HepG2 (cell line): ENCODE results near the gene SEC14L6. TPM values are rescaled to one million over a fixed set of nuclear protein-coding genes. Genes with fewer than 3 reads are reported as not detected.

Experiments used
- ATAC-seq: fragments of 200-7000 bp; cut with Tn5 transposase; 3 replicates; pipeline ENCODE4 v1.9.1; 2020; ENCODE audit warnings: mild to moderate bottlenecking, moderate library complexity
- BruUV-seq: library from RNA; stranded (reverse); fragments of 400-500 nt; replicated peaks from 2 replicates; lab custom pipeline; 2021; lab: Mats Ljungman, UMichigan
- CTCF ChIA-PET: fragments of 300-600 bp; formaldehyde crosslinking; extraction: SDS; loops from one replicate; lab custom pipeline; 2021; ENCODE audit warnings: low total read pairs, inconsistent platforms, low intra/inter-chr PET ratio; lab: Yijun Ruan, JAX
- POLR2A ChIA-PET: fragments of 350-600 bp; sonication (Branson Sonifier 250); formaldehyde crosslinking; loops from one replicate; lab custom pipeline; 2020; ENCODE audit warnings: antibody characterized with exemption, inconsistent platforms; lab: Yijun Ruan, JAX
- DNase-seq: peaks from one replicate; pipeline ENCODE4 v3.0.0-alpha.2; 2015; ENCODE audit warnings: low spot score
- FAIRE-seq: peaks from 3 replicates; lab custom pipeline; 2011; peaks lifted over from hg19 to GRCh38; lab: Jason Lieb, UNC
- H2AFZ ChIP-seq: one replicate; pipeline ENCODE4 v1.6.1; 2011; ENCODE audit warnings: low read length, inconsistent platforms
- H3K27ac ChIP-seq: fragments of 300-600 bp; 3 replicates; pipeline ENCODE4 v1.8.0; 2011; ENCODE audit warnings: mixed run types, mild to moderate bottlenecking, mixed read lengths, low read length, inconsistent platforms; ENCODE audit not compliant: insufficient read depth; ENCODE audit errors: extremely low read length
- H3K27me3 ChIP-seq, 2 experiments: fragments of 200-600 bp in 1 of 2; 2 replicates in 1 of 2; 3 replicates in 1 of 2; pipeline versions ENCODE4 v1.6.0 to v1.8.0; 2011; ENCODE audit warnings: low read length in 2 of 2, mild to moderate bottlenecking in 2 of 2, moderate library complexity in 2 of 2, inconsistent platforms in 1 of 2; ENCODE audit not compliant: insufficient read depth in 2 of 2, control insufficient read depth in 1 of 2
- H3K36me3 ChIP-seq, 2 experiments: fragments of 200-600 bp in 1 of 2; replicated peaks in 1 of 2; 2 replicates in 1 of 2; 3 replicates in 1 of 2; pipeline versions ENCODE4 v1.5.1 to v1.8.0; 2011; ENCODE audit warnings: low read length in 2 of 2, inconsistent platforms in 1 of 2; ENCODE audit not compliant: insufficient read depth in 2 of 2, control insufficient read depth in 1 of 2
- H3K4me1 ChIP-seq: 2 replicates; pipeline ENCODE4 v1.5.1; 2012; ENCODE audit warnings: low read length, inconsistent platforms; ENCODE audit not compliant: insufficient read depth
- H3K4me2 ChIP-seq: 2 replicates; pipeline ENCODE4 v1.6.0; 2011; ENCODE audit warnings: low read depth, low read length, inconsistent platforms
- H3K4me3 ChIP-seq, 3 experiments: fragments of 200-600 bp in 1 of 3; sonication (generic), shearing (Covaris generic) in 1 of 3; replicated peaks in 1 of 3; 2 replicates each; pipeline ENCODE4 v1.5.1; 2011 to 2016; ENCODE audit warnings: low read length in 3 of 3, inconsistent platforms in 2 of 3, low read depth in 2 of 3, mild to moderate bottlenecking in 2 of 3, control low read depth in 1 of 3, mixed read lengths in 1 of 3; ENCODE audit not compliant: insufficient read depth in 1 of 3
- H3K79me2 ChIP-seq: one replicate; pipeline ENCODE4 v1.6.1; 2011; ENCODE audit warnings: low read length, inconsistent platforms; ENCODE audit not compliant: insufficient read depth
- H3K9ac ChIP-seq: 2 replicates; pipeline ENCODE4 v1.6.0; 2011; ENCODE audit warnings: mild to moderate bottlenecking, low read depth, low read length, inconsistent platforms; ENCODE audit not compliant: insufficient read depth
- H3K9me3 ChIP-seq: 2 replicates; pipeline ENCODE4 v1.5.1; 2012; ENCODE audit warnings: mild to moderate bottlenecking, low read length
- H4K20me1 ChIP-seq: 2 replicates; pipeline ENCODE4 v1.6.0; 2011; ENCODE audit warnings: inconsistent platforms, mild to moderate bottlenecking, low read length, moderate library complexity; ENCODE audit not compliant: insufficient read depth
- ARID2 ChIP-seq: sonication (generic); formaldehyde crosslinking; IDR thresholded peaks from 2 replicates; pipeline ENCODE4 v1.8.1; 2022; ENCODE audit warnings: mild to moderate bottlenecking, missing genetic modification reagents, borderline replicate concordance
- FOXO1 ChIP-seq: sonication (generic); formaldehyde crosslinking; IDR thresholded peaks from 2 replicates; pipeline ENCODE4 v1.4.0; 2020; ENCODE audit warnings: missing genetic modification reagents
- GATAD2A ChIP-seq: IDR thresholded peaks from 2 replicates; pipeline ENCODE4 v1.6.1; 2016
- HDAC2 ChIP-seq: sonication (generic); formaldehyde crosslinking; IDR thresholded peaks from 2 replicates; pipeline ENCODE4 v1.4.0; 2020; ENCODE audit warnings: missing genetic modification reagents
- JDP2 ChIP-seq: sonication (generic); formaldehyde crosslinking; IDR thresholded peaks from 2 replicates; pipeline ENCODE4 v1.8.1; 2022; ENCODE audit warnings: missing genetic modification reagents, borderline replicate concordance
- RARA ChIP-seq: IDR thresholded peaks from 2 replicates; pipeline ENCODE4 v1.6.1; 2016; ENCODE audit warnings: missing genetic modification reagents, missing compliant biosample characterization
- RORA ChIP-seq: sonication (generic); formaldehyde crosslinking; IDR thresholded peaks from 2 replicates; pipeline ENCODE4 v1.5.0; 2020; ENCODE audit warnings: mild to moderate bottlenecking, missing genetic modification reagents, moderate library complexity
- RXRB ChIP-seq: IDR thresholded peaks from 2 replicates; pipeline ENCODE4 v1.6.1; 2016; ENCODE audit warnings: borderline replicate concordance, missing genetic modification reagents, missing compliant biosample characterization
- TEAD2 ChIP-seq: sonication (generic); formaldehyde crosslinking; IDR thresholded peaks from 2 replicates; pipeline ENCODE4 v1.9.0; 2021; ENCODE audit warnings: missing genetic modification reagents
- ZFX ChIP-seq: sonication (generic); formaldehyde crosslinking; IDR thresholded peaks from 2 replicates; pipeline ENCODE4 v1.4.0; 2020; ENCODE audit warnings: mild to moderate bottlenecking, low read depth, missing genetic modification reagents, moderate library complexity
- ZKSCAN8 ChIP-seq: IDR thresholded peaks from 2 replicates; pipeline ENCODE4 v1.6.1; 2016; ENCODE audit warnings: borderline replicate concordance, missing genetic modification reagents, missing compliant biosample characterization
- ZMAT3 ChIP-seq: sonication (generic); formaldehyde crosslinking; conservative IDR thresholded peaks from 2 replicates; pipeline ENCODE4 v1.7.0; 2021; ENCODE audit warnings: missing genetic modification reagents
- ZNF703 ChIP-seq: sonication (generic); formaldehyde crosslinking; IDR thresholded peaks from 2 replicates; pipeline ENCODE4 v1.5.1; 2020; ENCODE audit warnings: missing genetic modification reagents, mild to moderate bottlenecking, moderate library complexity, borderline replicate concordance
- WGBS: methylation state at CpG from one replicate; pipeline ENCODE4 v1.1.6; 2017; ENCODE audit warnings: low lambda C conversion rate; 5-methylcytosine and 5-hydroxymethylcytosine counted together
- in situ Hi-C: cut with HindIII; loops from 2 replicates; pipeline ENCODE4 v1.10.0; 2017; ENCODE audit warnings: low pct_unique_long_range_greater_than_20kb; ENCODE audit not compliant: extremely low pct_ligation_motif_present
- intact Hi-C: fragments of 100-400 bp; cut with micrococcal nuclease; formaldehyde crosslinking; loops from one replicate; pipeline ENCODE4 v1.10.0; 2022; ENCODE audit not compliant: unreplicated experiment
- polyA plus RNA-seq, 8 experiments: library from polyadenylated mRNA; depleted of rRNA in 3 of 8; stranded (reverse) in 7 of 8; unstranded in 1 of 8; fragments of >200 nt; fragmentation: Illumina TruSeq in 4 of 8; extraction: Trizol in 4 of 8; gene quantifications; 2 replicates each; pipeline versions ENCODE4 v1.2.1 to v1.2.3, GENCODE V29; 2011 to 2016; ENCODE audit warnings: low read depth in 4 of 8, missing spikeins in 1 of 8, mixed read lengths in 1 of 8; ENCODE audit not compliant: insufficient read depth in 1 of 8
- total RNA-seq, 5 experiments: library from RNA; depleted of rRNA; stranded (reverse); fragments of >200 nt; fragmentation: Illumina TruSeq; extraction: Trizol; gene quantifications; 2 replicates each; pipeline ENCODE4 v1.2.3, GENCODE V29; 2016; ENCODE audit warnings: low read depth in 1 of 5
- TF ChIP-seq, protein P1 (sequence below): IDR thresholded peaks from 2 replicates; pipeline ENCODE4 v1.6.1; 2016
- TF ChIP-seq, protein P2 (sequence below): IDR thresholded peaks from 2 replicates; pipeline ENCODE4 v1.6.1; 2016; ENCODE audit warnings: low read depth, borderline replicate concordance
- TF ChIP-seq, protein P3 (sequence below): sonication (generic); formaldehyde crosslinking; IDR thresholded peaks from 2 replicates; pipeline ENCODE4 v1.4.0; 2020; ENCODE audit warnings: missing genetic modification reagents

The SEC14L6 gene
- total and polyA plus RNA-seq, 2 of the 13 experiments (the other 11 are each of a cell fraction or from before 2014, with no cell fraction given), result 0.09 to 9.3 TPM

- no peaks in the 10 kb centered on the region for H3K79me2 ChIP-seq
- peaks cover 2 to 28% of the 10 kb centered on the region in 2 experiments; a peak in 3 of 5 replicates for H3K27me3 ChIP-seq
- H3K9ac ChIP-seq, result no peak overlapping the region
- ATAC-seq (no peak; the same call in 2 of the 3 replicates), FAIRE-seq (no peak), DNase-seq (no peak)
- H3K9me3 ChIP-seq, result no peaks in the 10 kb centered on the region
- BruUV-seq, result no TSS peak
- in situ Hi-C loops, result no loop called here
- intact Hi-C loops, result no loop called here
- ChIA-PET CTCF (no interaction called here), POLR2A (no interaction called here)
- H3K27ac ChIP-seq, result no peak overlapping the region
- 25% methylated on average over 4 of the region's 4 CpGs for WGBS
- no peaks in the 10 kb centered on the region for H4K20me1 ChIP-seq
- peaks cover 36% of the 10 kb centered on the region for H3K4me1 ChIP-seq
- no peak overlapping the region; the same call in 1 of the 2 replicates for H3K4me2 ChIP-seq
- no peak overlapping the region for H2AFZ ChIP-seq
- no peak overlapping the region for H3K4me3 ChIP-seq
- no peaks in the 10 kb centered on the region for H3K36me3 ChIP-seq
- TF ChIP-seq GATAD2A (CRISPR knock-in tag) (0 out of 2 replicates have a peak, but pooled peaks have one; percentile 34), ZKSCAN8 (CRISPR knock-in tag) (no peak), ZMAT3 (CRISPR knock-in tag) (no peak), RORA (CRISPR knock-in tag) (no peak), JDP2 (no peak), TEAD2 (no peak), FOXO1 (no peak), ZNF703 (CRISPR knock-in tag) (no peak), ARID2 (CRISPR knock-in tag) (no peak), RARA (peak; percentile 65), HDAC2 (CRISPR knock-in tag) (no peak), ZFX (0 out of 2 replicates have a peak, but pooled peaks have one; percentile 20), RXRB (CRISPR knock-in tag) (0 out of 2 replicates have a peak, but pooled peaks have one; percentile 20)
- TF ChIP-seq, protein P1, sequence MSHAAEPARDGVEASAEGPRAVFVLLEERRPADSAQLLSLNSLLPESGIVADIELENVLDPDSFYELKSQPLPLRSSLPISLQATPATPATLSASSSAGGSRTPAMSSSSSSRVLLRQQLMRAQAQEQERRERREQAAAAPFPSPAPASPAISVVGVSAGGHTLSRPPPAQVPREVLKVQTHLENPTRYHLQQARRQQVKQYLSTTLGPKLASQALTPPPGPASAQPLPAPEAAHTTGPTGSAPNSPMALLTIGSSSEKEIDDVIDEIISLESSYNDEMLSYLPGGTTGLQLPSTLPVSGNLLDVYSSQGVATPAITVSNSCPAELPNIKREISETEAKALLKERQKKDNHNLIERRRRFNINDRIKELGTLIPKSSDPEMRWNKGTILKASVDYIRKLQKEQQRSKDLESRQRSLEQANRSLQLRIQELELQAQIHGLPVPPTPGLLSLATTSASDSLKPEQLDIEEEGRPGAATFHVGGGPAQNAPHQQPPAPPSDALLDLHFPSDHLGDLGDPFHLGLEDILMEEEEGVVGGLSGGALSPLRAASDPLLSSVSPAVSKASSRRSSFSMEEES (CRISPR knock-in tag), result 0 out of 2 replicates have a peak, but pooled peaks have one; percentile 30
- TF ChIP-seq, protein P2, sequence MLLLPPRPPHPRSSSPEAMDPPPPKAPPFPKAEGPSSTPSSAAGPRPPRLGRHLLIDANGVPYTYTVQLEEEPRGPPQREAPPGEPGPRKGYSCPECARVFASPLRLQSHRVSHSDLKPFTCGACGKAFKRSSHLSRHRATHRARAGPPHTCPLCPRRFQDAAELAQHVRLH (CRISPR knock-in tag), result no peak
- TF ChIP-seq, protein P3, sequence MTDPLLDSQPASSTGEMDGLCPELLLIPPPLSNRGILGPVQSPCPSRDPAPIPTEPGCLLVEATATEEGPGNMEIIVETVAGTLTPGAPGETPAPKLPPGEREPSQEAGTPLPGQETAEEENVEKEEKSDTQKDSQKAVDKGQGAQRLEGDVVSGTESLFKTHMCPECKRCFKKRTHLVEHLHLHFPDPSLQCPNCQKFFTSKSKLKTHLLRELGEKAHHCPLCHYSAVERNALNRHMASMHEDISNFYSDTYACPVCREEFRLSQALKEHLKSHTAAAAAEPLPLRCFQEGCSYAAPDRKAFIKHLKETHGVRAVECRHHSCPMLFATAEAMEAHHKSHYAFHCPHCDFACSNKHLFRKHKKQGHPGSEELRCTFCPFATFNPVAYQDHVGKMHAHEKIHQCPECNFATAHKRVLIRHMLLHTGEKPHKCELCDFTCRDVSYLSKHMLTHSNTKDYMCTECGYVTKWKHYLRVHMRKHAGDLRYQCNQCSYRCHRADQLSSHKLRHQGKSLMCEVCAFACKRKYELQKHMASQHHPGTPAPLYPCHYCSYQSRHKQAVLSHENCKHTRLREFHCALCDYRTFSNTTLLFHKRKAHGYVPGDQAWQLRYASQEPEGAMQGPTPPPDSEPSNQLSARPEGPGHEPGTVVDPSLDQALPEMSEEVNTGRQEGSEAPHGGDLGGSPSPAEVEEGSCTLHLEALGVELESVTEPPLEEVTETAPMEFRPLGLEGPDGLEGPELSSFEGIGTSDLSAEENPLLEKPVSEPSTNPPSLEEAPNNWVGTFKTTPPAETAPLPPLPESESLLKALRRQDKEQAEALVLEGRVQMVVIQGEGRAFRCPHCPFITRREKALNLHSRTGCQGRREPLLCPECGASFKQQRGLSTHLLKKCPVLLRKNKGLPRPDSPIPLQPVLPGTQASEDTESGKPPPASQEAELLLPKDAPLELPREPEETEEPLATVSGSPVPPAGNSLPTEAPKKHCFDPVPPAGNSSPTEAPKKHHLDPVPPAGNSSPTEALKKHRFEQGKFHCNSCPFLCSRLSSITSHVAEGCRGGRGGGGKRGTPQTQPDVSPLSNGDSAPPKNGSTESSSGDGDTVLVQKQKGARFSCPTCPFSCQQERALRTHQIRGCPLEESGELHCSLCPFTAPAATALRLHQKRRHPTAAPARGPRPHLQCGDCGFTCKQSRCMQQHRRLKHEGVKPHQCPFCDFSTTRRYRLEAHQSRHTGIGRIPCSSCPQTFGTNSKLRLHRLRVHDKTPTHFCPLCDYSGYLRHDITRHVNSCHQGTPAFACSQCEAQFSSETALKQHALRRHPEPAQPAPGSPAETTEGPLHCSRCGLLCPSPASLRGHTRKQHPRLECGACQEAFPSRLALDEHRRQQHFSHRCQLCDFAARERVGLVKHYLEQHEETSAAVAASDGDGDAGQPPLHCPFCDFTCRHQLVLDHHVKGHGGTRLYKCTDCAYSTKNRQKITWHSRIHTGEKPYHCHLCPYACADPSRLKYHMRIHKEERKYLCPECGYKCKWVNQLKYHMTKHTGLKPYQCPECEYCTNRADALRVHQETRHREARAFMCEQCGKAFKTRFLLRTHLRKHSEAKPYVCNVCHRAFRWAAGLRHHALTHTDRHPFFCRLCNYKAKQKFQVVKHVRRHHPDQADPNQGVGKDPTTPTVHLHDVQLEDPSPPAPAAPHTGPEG (CRISPR knock-in tag), result no peak
Observed at GRCh38 chr22:30547188-30547587, 647 bp upstream of the SEC14L6 start.
